Endothelial cell (in vitro differentiated cells): ENCODE measurements around the gene FN3KRP. TPM values are rescaled to one million over a fixed set of nuclear protein-coding genes. Genes with fewer than 3 reads are reported as not detected.

Experiments
- DNase-seq: peaks from one replicate; pipeline ENCODE4 v3.0.0; 2021; ENCODE audit warnings: low spot score
- H3K27ac Mint-ChIP-seq: one replicate; pipeline ENCODE4 v1.8.0; 2021; ENCODE audit warnings: mixed read lengths, inconsistent platforms; ENCODE audit not compliant: unreplicated experiment
- H3K27me3 Mint-ChIP-seq: one replicate; pipeline ENCODE4 v1.8.0; 2021; ENCODE audit warnings: mild to moderate bottlenecking, moderate library complexity, mixed read lengths, inconsistent platforms; ENCODE audit not compliant: unreplicated experiment
- H3K36me3 Mint-ChIP-seq: one replicate; pipeline ENCODE4 v1.8.0; 2021; ENCODE audit warnings: mild to moderate bottlenecking, low read depth, mixed read lengths, inconsistent platforms; ENCODE audit not compliant: unreplicated experiment
- H3K4me1 Mint-ChIP-seq: one replicate; pipeline ENCODE4 v1.8.0; 2021; ENCODE audit warnings: mild to moderate bottlenecking, mixed read lengths, inconsistent platforms; ENCODE audit not compliant: unreplicated experiment
- H3K4me3 Mint-ChIP-seq: one replicate; pipeline ENCODE4 v1.8.0; 2021; ENCODE audit warnings: mild to moderate bottlenecking, mixed read lengths, inconsistent platforms; ENCODE audit not compliant: unreplicated experiment
- H3K9me3 Mint-ChIP-seq: one replicate; pipeline ENCODE4 v1.8.0; 2021; ENCODE audit warnings: mixed read lengths, inconsistent platforms; ENCODE audit not compliant: unreplicated experiment
- total RNA-seq: library from RNA; stranded (reverse); fragmentation: NEBNext Ultra II Directional; extraction: Animal tissue kit (Norgen Biotek cat#: 25700); gene quantifications from one replicate; pipeline ENCODE4 v1.2.1, GENCODE V29; 2021; ENCODE audit not compliant: unreplicated experiment
- TF ChIP-seq, protein P1 (sequence below): fragments of 200-600 bp; sonication (generic); IDR thresholded peaks from one replicate; pipeline ENCODE4 v1.5.0; 2021; ENCODE audit warnings: antibody characterized with exemption; ENCODE audit not compliant: unreplicated experiment

The FN3KRP gene
- total RNA-seq, 1 donor from 2014 or later: 27.9 TPM

DNA sequence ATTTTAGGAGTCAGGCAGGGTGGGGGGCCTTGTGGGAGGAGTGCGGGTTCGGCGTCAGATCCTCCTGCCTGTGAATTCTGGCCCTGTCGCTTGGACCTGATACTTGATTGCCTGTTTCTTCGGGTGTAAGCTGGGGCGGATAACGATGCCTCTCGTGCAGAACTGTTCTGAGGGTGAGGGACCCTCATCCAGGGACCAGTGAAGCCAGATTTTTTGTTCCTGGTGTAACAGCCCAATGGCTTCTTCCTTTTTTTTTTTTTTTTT lies 36.6 kb downstream of the FN3KRP start:
- peaks cover 11% of the 10 kb centered on the region for H3K27me3 Mint-ChIP-seq
- no peaks in the 10 kb centered on the region for H3K36me3 Mint-ChIP-seq
- no peaks in the 10 kb centered on the region for H3K9me3 Mint-ChIP-seq
- no peak overlapping the region for H3K27ac Mint-ChIP-seq
- H3K4me1 Mint-ChIP-seq: peaks cover 4% of the 10 kb centered on the region
- TF ChIP-seq, protein P1, sequence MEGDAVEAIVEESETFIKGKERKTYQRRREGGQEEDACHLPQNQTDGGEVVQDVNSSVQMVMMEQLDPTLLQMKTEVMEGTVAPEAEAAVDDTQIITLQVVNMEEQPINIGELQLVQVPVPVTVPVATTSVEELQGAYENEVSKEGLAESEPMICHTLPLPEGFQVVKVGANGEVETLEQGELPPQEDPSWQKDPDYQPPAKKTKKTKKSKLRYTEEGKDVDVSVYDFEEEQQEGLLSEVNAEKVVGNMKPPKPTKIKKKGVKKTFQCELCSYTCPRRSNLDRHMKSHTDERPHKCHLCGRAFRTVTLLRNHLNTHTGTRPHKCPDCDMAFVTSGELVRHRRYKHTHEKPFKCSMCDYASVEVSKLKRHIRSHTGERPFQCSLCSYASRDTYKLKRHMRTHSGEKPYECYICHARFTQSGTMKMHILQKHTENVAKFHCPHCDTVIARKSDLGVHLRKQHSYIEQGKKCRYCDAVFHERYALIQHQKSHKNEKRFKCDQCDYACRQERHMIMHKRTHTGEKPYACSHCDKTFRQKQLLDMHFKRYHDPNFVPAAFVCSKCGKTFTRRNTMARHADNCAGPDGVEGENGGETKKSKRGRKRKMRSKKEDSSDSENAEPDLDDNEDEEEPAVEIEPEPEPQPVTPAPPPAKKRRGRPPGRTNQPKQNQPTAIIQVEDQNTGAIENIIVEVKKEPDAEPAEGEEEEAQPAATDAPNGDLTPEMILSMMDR: no peak
- DNase-seq: no peak
- H3K4me3 Mint-ChIP-seq: peak overlapping the region; percentile 94

DNA sequence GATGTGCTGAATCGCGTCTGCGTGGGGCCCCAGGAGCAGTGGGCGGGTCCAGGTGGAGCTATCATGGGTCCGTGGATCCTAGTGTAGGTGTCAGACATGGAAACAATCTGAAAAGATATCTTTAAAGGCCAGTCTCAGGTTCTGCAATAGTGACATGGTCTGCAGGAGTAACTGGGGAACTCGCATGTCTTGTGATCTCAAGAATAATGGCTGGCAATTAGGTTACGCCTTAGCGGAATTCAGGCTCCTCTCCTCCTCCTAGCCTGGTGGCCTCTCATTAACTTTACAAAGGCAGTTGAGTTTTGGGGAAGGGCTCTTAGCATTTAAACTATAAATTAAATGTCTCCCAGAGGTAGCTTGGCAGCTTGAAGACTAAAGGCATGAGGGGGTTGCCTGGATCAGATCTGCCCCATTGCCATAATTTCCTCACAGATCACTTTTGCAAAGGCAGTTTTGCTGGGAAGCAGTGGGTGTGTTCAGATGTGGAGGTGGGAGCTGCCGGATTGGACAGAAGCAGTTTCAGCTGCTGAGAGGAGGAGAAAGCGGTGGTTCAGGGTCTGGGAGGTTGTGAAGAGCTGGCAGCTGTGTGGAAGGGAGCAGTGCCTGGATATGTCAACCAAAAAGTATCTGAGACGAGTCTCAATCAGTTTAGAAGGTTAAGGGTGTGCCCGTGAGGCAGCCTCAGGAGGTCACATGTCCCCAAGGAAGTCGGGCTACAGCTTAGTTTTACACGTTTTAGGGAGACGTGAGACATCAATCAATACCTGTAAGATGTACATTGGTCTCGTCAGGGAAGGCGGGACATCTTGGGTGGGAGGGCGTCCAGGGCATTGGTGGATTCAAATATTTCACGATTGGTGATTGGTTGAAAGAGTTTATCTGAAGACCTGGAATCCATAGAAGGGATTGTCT lies 38.0 kb downstream of the FN3KRP start:
- peak overlapping the region; percentile 13 for H3K4me3 Mint-ChIP-seq
- H3K27me3 Mint-ChIP-seq: peaks cover 9% of the 10 kb centered on the region
- TF ChIP-seq, protein P1: no peak
- H3K36me3 Mint-ChIP-seq: no peaks in the 10 kb centered on the region
- no peak overlapping the region for H3K27ac Mint-ChIP-seq
- DNase-seq: no peak
- H3K9me3 Mint-ChIP-seq: no peaks in the 10 kb centered on the region
- peaks cover 4% of the 10 kb centered on the region for H3K4me1 Mint-ChIP-seq

DNA sequence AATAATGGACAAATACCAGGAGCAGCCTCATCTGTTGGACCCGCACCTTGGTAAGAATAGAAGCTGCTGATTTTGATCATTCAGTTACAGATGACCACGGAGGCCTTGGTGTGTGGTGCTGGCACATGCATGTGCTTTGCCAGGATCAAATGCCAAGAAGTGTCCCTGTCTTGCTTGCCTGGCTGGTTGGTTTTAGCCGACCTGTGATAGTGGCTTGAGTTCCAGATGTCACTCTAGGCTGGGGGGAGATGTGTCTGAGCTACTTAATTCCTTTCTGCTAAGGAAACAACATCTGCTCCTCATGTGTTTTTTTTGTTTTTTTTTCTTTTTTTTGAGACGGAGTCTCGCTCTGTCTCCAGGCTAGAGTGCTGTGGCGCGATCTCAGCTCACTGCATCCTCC lies 39.7 kb downstream of the FN3KRP start:
- H3K27me3 Mint-ChIP-seq: peaks cover 7% of the 10 kb centered on the region
- H3K36me3 Mint-ChIP-seq: no peaks in the 10 kb centered on the region
- H3K4me3 Mint-ChIP-seq: no peak overlapping the region
- no peaks in the 10 kb centered on the region for H3K9me3 Mint-ChIP-seq
- TF ChIP-seq, protein P1: no peak
- no peak overlapping the region for H3K27ac Mint-ChIP-seq
- H3K4me1 Mint-ChIP-seq: peaks cover 4% of the 10 kb centered on the region
- DNase-seq: no peak

DNA sequence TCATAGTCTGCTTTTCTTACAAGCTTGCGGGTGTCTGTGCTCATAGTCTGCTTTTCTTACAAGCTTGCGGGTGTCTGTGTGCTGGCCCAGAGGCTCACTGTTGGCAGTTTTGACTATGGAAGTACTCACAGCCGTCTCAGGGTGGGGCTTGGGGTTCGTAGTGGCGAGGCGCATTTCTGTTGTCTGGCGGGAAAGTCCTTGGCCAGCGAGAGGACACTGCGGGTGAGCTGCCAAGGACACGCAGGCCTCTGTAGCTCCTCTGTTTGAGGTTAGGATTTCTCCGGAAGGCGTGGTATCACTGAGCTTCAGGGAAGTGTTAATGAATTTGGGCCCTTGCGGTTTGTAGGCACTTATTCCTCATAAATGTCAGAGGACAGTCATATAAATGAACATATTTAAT lies 48.9 kb downstream of the FN3KRP start:
- Mint-ChIP-seq H3K27me3 (peaks cover 4% of the 10 kb centered on the region), H3K4me1 (peaks cover 7% of the 10 kb centered on the region), H3K4me3 (no peak overlapping the region), H3K9me3 (no peaks in the 10 kb centered on the region), H3K36me3 (peaks cover 22% of the 10 kb centered on the region), H3K27ac (no peak overlapping the region)
- no peak for DNase-seq
- TF ChIP-seq, protein P1: no peak

DNA sequence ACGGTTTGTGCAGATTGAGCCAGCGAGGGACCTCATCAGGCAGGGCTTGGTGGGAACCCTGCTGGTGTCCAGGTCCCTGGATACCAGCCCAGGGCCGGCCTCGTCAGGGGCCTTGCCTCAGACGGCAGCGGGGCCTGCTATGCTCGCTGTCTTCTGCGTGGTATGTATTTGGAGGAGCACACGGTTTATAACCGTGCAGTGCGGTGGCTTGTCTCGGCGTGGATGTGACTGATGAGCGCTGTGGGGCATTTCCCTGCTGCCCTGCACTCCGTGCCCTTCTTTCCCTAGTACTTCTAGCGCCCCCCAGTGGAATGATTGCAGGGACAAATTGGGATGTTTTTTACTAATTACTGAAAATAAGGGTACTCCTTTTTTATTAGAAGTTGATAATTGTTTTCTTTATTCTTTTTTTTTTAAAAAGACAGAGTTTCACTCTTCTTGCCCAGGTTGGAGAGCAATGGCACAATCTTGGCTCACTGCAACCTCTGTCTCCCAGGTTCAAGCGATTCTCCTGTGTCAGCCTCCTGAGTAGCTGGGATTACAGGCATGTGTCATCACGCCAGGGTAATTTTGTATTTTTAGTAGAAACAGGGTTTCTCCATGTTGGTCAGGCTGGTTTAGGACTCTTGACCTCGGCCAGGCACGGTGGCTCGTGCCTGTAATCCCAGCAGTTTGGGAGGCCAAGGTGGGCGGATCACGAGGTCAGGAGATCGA lies 50.7 kb downstream of the FN3KRP start:
- TF ChIP-seq, protein P1: peak; percentile 76
- peak; percentile 67 for DNase-seq
- no peak overlapping the region for H3K27ac Mint-ChIP-seq
- peaks cover 7% of the 10 kb centered on the region for H3K4me1 Mint-ChIP-seq
- no peaks in the 10 kb centered on the region for H3K9me3 Mint-ChIP-seq
- peak overlapping the region; percentile 18 for H3K4me3 Mint-ChIP-seq
- peaks cover 24% of the 10 kb centered on the region for H3K36me3 Mint-ChIP-seq
- peaks cover 4% of the 10 kb centered on the region for H3K27me3 Mint-ChIP-seq
